Kidney epithelial cell (primary cell): ENCODE data around the gene ECEL1. TPM values are rescaled to one million over a fixed set of nuclear protein-coding genes. Genes with fewer than 3 reads are reported as not detected.
A peak's percentile ranks its signal among the peaks of the same experiment; 100 is the strongest.

ENCODE experiments used
- DNase-seq: peaks from one replicate; pipeline ENCODE4 v3.0.0-alpha.2; 2010; ENCODE audit warnings: low read depth
- H3K27me3 ChIP-seq: 2 replicates; pipeline ENCODE4 v1.6.0; 2011; ENCODE audit warnings: low read length; ENCODE audit not compliant: control insufficient read depth, insufficient read depth
- H3K36me3 ChIP-seq: 2 replicates; pipeline ENCODE4 v1.5.1; 2011; ENCODE audit warnings: low read length; ENCODE audit not compliant: control insufficient read depth, insufficient read depth
- H3K4me3 ChIP-seq: 2 replicates; pipeline ENCODE4 v1.5.1; 2011; ENCODE audit warnings: low read depth, mild to moderate bottlenecking, control low read depth, low read length
- total RNA-seq: library from RNA; depleted of rRNA; stranded (reverse); fragments of >200 nt; gene quantifications from 2 replicates; pipeline ENCODE4 v1.2.3, GENCODE V29; 2015
- TF ChIP-seq, protein P1 (sequence below): IDR thresholded peaks from 2 replicates; pipeline ENCODE4 v1.5.1; 2011; ENCODE audit warnings: mild to moderate bottlenecking, moderate library complexity, low read length, control low read depth, inconsistent platforms; ENCODE audit not compliant: insufficient read depth, poor library complexity, severe bottlenecking

ECEL1 gene
- total RNA-seq, 1 donor from 2014 or later = 2.2 TPM

GRCh38 chr2:232523402-232523681, 35.7 kb upstream of the ECEL1 start:
- peaks cover 82% of the 10 kb centered on the region for H3K27me3 ChIP-seq
- H3K36me3 ChIP-seq = no peaks in the 10 kb centered on the region
- no peak overlapping the region for H3K4me3 ChIP-seq
- DNase-seq = no peak
- TF ChIP-seq, protein P1, sequence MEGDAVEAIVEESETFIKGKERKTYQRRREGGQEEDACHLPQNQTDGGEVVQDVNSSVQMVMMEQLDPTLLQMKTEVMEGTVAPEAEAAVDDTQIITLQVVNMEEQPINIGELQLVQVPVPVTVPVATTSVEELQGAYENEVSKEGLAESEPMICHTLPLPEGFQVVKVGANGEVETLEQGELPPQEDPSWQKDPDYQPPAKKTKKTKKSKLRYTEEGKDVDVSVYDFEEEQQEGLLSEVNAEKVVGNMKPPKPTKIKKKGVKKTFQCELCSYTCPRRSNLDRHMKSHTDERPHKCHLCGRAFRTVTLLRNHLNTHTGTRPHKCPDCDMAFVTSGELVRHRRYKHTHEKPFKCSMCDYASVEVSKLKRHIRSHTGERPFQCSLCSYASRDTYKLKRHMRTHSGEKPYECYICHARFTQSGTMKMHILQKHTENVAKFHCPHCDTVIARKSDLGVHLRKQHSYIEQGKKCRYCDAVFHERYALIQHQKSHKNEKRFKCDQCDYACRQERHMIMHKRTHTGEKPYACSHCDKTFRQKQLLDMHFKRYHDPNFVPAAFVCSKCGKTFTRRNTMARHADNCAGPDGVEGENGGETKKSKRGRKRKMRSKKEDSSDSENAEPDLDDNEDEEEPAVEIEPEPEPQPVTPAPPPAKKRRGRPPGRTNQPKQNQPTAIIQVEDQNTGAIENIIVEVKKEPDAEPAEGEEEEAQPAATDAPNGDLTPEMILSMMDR = no peak

DNA sequence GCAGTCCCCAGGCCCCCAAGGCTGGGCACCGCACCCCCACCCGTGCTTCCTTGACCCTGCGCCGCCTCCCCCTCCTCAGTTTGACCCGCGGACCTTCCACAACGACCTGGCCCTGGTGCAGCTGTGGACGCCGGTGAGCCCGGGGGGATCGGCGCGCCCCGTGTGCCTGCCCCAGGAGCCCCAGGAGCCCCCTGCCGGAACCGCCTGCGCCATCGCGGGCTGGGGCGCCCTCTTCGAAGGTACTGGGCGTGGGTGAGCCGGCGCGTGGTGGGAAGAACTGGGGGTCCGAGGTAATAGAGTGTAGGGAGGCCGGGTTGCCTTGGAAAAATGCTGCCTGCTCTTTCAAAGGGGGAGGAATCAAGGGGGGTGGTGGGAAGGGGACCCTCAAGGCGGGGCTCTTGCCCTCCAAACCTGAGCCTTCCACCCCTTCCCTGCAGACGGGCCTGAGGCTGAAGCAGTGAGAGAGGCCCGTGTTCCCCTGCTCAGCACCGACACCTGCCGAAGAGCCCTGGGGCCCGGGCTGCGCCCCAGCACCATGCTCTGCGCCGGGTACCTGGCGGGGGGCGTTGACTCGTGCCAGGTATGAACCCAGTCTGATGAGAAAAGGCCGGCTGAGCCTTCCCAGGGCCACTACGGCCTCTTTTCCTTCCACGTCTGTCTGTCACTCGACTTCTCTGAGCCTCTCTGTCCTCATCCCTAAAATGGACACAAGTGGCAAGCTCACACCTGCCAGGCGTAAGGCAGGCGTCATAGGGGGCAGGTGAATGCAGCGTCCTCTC, 35.2 kb upstream of the ECEL1 start:
- peaks cover 77% of the 10 kb centered on the region for H3K27me3 ChIP-seq
- no peaks in the 10 kb centered on the region for H3K36me3 ChIP-seq
- no peak for DNase-seq
- TF ChIP-seq, protein P1 = no peak
- H3K4me3 ChIP-seq = no peak overlapping the region

DNA sequence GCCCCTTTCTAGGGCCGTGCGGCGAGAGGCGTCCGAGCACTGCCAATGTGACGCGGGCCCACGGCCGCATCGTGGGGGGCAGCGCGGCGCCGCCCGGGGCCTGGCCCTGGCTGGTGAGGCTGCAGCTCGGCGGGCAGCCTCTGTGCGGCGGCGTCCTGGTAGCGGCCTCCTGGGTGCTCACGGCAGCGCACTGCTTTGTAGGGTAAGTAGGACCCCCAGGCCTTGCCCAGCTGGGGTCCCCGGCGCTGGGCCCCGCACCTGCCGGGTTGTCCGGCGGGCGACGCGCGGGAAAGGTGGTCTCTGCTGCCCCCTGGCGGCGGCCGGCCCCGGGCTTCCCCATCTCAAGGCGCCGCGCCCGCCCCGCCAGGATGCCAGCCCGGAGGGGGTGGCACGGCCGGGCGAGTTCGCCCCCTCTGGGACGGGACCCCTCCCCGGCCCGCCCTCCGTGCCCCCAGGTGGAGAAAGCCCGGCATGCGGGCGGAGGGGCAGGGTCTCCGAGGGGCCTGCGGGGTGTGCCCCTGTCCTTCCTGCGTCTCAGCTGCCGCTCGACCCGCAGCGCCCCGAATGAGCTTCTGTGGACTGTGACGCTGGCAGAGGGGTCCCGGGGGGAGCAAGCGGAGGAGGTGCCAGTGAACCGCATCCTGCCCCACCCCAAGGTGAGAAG, 34.5 kb upstream of the ECEL1 start:
- Histone ChIP-seq H3K4me3 (no peak overlapping the region), H3K27me3 (peaks cover 77% of the 10 kb centered on the region), H3K36me3 (no peaks in the 10 kb centered on the region)
- TF ChIP-seq, protein P1 = peak; percentile 24
- DNase-seq = no peak

- TF ChIP-seq, protein P1 = no peak
- peaks cover 73% of the 10 kb centered on the region for H3K27me3 ChIP-seq
- H3K4me3 ChIP-seq = no peak overlapping the region
- DNase-seq = no peak
- no peaks in the 10 kb centered on the region for H3K36me3 ChIP-seq
These were observed 33.5 kb upstream of the ECEL1 start for GRCh38 chr2:232521098-232521497.

DNA sequence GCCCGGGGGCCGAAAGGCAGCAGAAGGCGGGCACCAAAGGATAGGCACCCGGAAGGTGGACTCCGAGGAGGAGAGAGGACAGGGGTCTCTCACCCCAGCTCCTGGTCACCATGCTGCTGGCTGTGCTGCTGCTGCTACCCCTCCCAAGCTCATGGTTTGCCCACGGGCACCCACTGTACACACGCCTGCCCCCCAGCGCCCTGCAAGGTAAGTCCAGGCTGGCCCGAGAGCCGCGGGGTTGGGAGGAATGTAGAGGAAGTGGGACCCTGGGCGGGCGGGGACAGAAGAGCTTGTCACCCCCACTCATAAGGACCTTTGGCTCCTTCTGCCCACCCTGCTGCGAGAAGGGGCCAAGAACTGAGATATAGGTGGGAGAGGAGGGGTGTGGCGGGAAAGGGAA, 32.9 kb upstream of the ECEL1 start:
- no peak for DNase-seq
- Histone ChIP-seq H3K4me3 (no peak overlapping the region), H3K36me3 (no peaks in the 10 kb centered on the region), H3K27me3 (peaks cover 71% of the 10 kb centered on the region)
- TF ChIP-seq, protein P1 = no peak
